ENCODE data around the gene WNT5A.

Gene WNT5A

GRCh38 chr3:55480911-55481743 is 6.0 kb downstream of the WNT5A start:
- DNase-seq, result no peak

GRCh38 chr3:55477306-55478303 is 9.5 kb downstream of the WNT5A start:
- DNase-seq, result no peak

- no peak for DNase-seq
Measured at GRCh38 chr3:55476515-55476914, 10.6 kb downstream of the WNT5A start.

GRCh38 chr3:55474213-55474632 is 12.9 kb downstream of the WNT5A start:
- DNase-seq, result no peak

GRCh38 chr3:55473788-55474187 is 13.3 kb downstream of the WNT5A start:
- DNase-seq, result no peak

- DNase-seq, result no peak
Measured at GRCh38 chr3:55471522-55472280, 15.4 kb downstream of the WNT5A start.

- DNase-seq, result no peak
Measured at GRCh38 chr3:55471084-55471483, 16.0 kb downstream of the WNT5A start.

- no peak for DNase-seq
Measured at GRCh38 chr3:55469957-55470526, 17.1 kb downstream of the WNT5A start.

GRCh38 chr3:55468251-55468650 is 18.9 kb downstream of the WNT5A start:
- no peak for DNase-seq

- no peak for DNase-seq
Measured at GRCh38 chr3:55467099-55467498, 20.0 kb downstream of the WNT5A start.

- DNase-seq, result no peak
Measured at GRCh38 chr3:55466526-55466925, 20.6 kb downstream of the WNT5A start.

- no peak for DNase-seq
Measured at GRCh38 chr3:55461896-55462295, 25.2 kb downstream of the WNT5A start.

- no peak for DNase-seq
Measured at GRCh38 chr3:55459838-55460237, 27.3 kb downstream of the WNT5A start.

- DNase-seq, result no peak
Measured at GRCh38 chr3:55458181-55458790, 28.8 kb downstream of the WNT5A start.

GRCh38 chr3:55455915-55456314 is 31.2 kb downstream of the WNT5A start:
- no peak for DNase-seq

GRCh38 chr3:55454611-55455010 is 32.5 kb downstream of the WNT5A start:
- DNase-seq, result no peak

- DNase-seq, result no peak
Measured at GRCh38 chr3:55453886-55454496, 33.1 kb downstream of the WNT5A start.

- DNase-seq, result no peak
Measured at GRCh38 chr3:55452886-55453285, 34.2 kb downstream of the WNT5A start.

- no peak for DNase-seq
Measured at GRCh38 chr3:55449527-55449926, 37.6 kb downstream of the WNT5A start.

GRCh38 chr3:55446850-55447249 is 40.3 kb downstream of the WNT5A start:
- DNase-seq, result no peak

- DNase-seq, result no peak
Measured at GRCh38 chr3:55445551-55445950, 41.6 kb downstream of the WNT5A start.

- no peak for DNase-seq
Measured at GRCh38 chr3:55443346-55443745, 43.8 kb downstream of the WNT5A start.

Measured in effector CD4-positive, alpha-beta T cell (primary cell).